Esophagus muscularis mucosa (tissue), 4 donors: ENCODE measurements around the gene QSER1. TPM values are rescaled to one million over a fixed set of nuclear protein-coding genes. Genes with fewer than 3 reads are reported as not detected.
"Not testable (repeated sequence)": the region's sequence is repeated elsewhere in the genome, so short reads cannot be mapped to it uniquely, and the experiment has no call there.

Source experiments
- DNase-seq: peaks from one replicate; pipeline ENCODE4 v3.0.0-alpha.2; 2017; ENCODE audit errors: extremely low spot score
- H3K27ac ChIP-seq, 4 donors: fragments of 200-600 bp; sonication (generic); replicated peaks in 1 of 4; 1 replicate in 3 of 4; 2 replicates in 1 of 4; pipeline ENCODE4 v1.5.1; 2016 to 2019; ENCODE audit warnings: mild to moderate bottlenecking in 1 of 4
- H3K27me3 ChIP-seq, 4 donors: fragments of 200-600 bp; sonication (generic); one replicate each; pipeline versions ENCODE4 v1.5.1 to v1.6.0; 2016 to 2019
- H3K36me3 ChIP-seq, 4 donors: fragments of 200-600 bp; sonication (generic); one replicate each; pipeline ENCODE4 v1.5.1; 2016 to 2019
- H3K4me1 ChIP-seq, 4 donors: fragments of 200-600 bp; sonication (generic); one replicate each; pipeline ENCODE4 v1.5.1; 2016 to 2019
- H3K4me3 ChIP-seq, 4 donors: fragments of 200-600 bp; sonication (generic); 1 replicate in 2 of 4; 2 replicates in 2 of 4; pipeline ENCODE4 v1.5.1; 2016 to 2019; ENCODE audit warnings: mild to moderate bottlenecking in 4 of 4, moderate library complexity in 1 of 4
- H3K9me3 ChIP-seq, 4 donors: fragments of 200-600 bp; sonication (generic); 1 replicate in 3 of 4; 2 replicates in 1 of 4; pipeline ENCODE4 v1.5.1; 2016 to 2019
- CTCF ChIP-seq, 3 experiments: fragments of 200-600 bp in 2 of 3; fragments of 450-650 bp in 1 of 3; sonication (generic) in 2 of 3; IDR thresholded peaks; one replicate each; pipeline ENCODE4 v1.5.1; 2017 to 2019; ENCODE audit warnings: antibody characterized with exemption in 3 of 3, mild to moderate bottlenecking in 2 of 3, moderate library complexity in 1 of 3
- EP300 ChIP-seq: sonication (generic); formaldehyde crosslinking; IDR thresholded peaks from one replicate; pipeline ENCODE4 v1.6.1; 2017; ENCODE audit warnings: antibody characterized with exemption
- POLR2A ChIP-seq: fragments of 450-650 bp; IDR thresholded peaks from one replicate; pipeline ENCODE4 v1.6.1; 2017; ENCODE audit warnings: antibody characterized with exemption, moderate library complexity, mild to moderate bottlenecking, low read depth
- POLR2AphosphoS5 ChIP-seq, 2 donors: sonication (generic); formaldehyde crosslinking; IDR thresholded peaks; one replicate each; pipeline ENCODE4 v1.6.1; 2017; ENCODE audit warnings: antibody characterized with exemption in 2 of 2
- WGBS: methylation state at CpG from one replicate; pipeline ENCODE4 v1.1.5; 2018; 5-methylcytosine and 5-hydroxymethylcytosine counted together
- intact Hi-C: fragments of 100-400 bp; cut with DNase I; formaldehyde crosslinking; loops from one replicate; pipeline ENCODE4 v1.15.1; 2023
- total RNA-seq, 4 donors: library from RNA; depleted of rRNA; stranded (reverse); fragments of >200 nt; gene quantifications; one replicate each; pipeline versions ENCODE4 v1.1.0 to v1.2.1, GENCODE V29; 2016

QSER1 gene
- total RNA-seq, 4 donors from 2014 or later, result 18.9 to 23.7 (median 21.9) TPM

- no peak overlapping the region for H3K4me3 ChIP-seq
- H3K4me1 ChIP-seq, result no peaks in the 10 kb centered on the region
- TF ChIP-seq EP300 (no peak), CTCF (IDR thresholded peaks at IDR 0.05) (no peak), POLR2AphosphoS5 (IDR thresholded peaks at IDR 0.05) (no peak), POLR2A (no peak)
- peaks cover 0 to 68% (median 39%) of the 10 kb centered on the region in 4 donors for H3K36me3 ChIP-seq
- DNase-seq, result no peak
- intact Hi-C loops, result no loop called here
- WGBS, result 96% methylated on average over 2 of the region's 2 CpGs
- H3K9me3 ChIP-seq, result no peaks in the 10 kb centered on the region
- H3K27me3 ChIP-seq, result no peaks in the 10 kb centered on the region
- H3K27ac ChIP-seq, result no peak overlapping the region
Observed at GRCh38 chr11:32962016-32962415, 69.4 kb downstream of the QSER1 start.

DNA sequence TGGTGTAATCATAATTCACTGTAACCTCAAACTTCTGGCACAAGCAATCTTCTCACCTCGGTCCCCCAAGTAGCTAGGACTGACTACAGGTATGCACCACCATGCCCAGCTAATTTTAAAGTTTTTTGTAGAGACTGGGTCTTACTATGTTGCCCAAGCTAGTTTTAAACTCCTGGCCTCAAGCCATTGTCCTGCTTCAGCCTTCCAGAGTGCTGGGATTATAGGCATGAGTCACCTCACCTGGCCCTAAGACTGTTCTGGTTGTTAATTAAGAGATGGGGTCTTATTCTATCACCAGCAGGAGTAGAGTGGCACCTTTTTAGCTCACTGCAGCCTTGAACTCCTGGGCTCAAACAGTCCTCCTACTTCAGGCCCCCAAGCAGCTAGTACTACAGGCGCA is 71.1 kb downstream of the QSER1 start:
- intact Hi-C loops, result no loop called here
- 94% methylated on average over 2 of the region's 2 CpGs for WGBS
- Histone ChIP-seq H3K27ac (no peak overlapping the region), H3K27me3 (no peaks in the 10 kb centered on the region), H3K4me1 (peaks cover 0 to 13% (median 6%) of the 10 kb centered on the region in 4 donors), H3K9me3 (no peaks in the 10 kb centered on the region), H3K36me3 (peaks cover 0 to 56% (median 32%) of the 10 kb centered on the region in 4 donors), H3K4me3 (no peak overlapping the region)
- DNase-seq, result no peak
- TF ChIP-seq POLR2A, result no peak
- TF ChIP-seq CTCF (IDR thresholded peaks at IDR 0.05), result no peak
- TF ChIP-seq EP300, result no peak
- no peak for TF ChIP-seq POLR2AphosphoS5 (IDR thresholded peaks at IDR 0.05)

DNA sequence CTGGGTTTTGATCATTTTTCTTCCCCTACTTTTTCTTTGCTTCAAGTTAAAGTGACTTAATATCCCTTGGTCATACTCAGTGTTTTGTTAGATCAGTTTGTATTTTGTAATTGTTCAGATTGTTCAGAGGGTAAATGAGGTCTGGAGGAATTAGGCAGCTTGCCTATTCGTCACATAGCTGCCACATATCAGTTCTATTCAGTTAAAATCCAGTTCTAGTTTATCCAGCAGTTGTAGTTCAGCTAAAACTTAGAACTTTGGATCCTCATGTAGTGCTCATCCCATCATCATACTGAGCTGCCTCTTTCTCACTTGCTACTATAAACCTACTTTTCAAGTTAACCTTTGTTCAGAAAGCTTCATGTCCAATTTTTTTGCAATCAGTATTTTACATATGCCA is 75.9 kb downstream of the QSER1 start:
- Histone ChIP-seq H3K4me1 (peaks cover 0 to 14% (median 7%) of the 10 kb centered on the region in 4 donors), H3K9me3 (no peaks in the 10 kb centered on the region), H3K4me3 (no peak overlapping the region), H3K27ac (peak overlapping the region in 1 of 4 donors; percentile 8), H3K27me3 (no peaks in the 10 kb centered on the region), H3K36me3 (peaks cover under 1 to 69% (median 39%) of the 10 kb centered on the region in 4 donors)
- no peak for DNase-seq
- TF ChIP-seq POLR2A (no peak), CTCF (IDR thresholded peaks at IDR 0.05) (no peak), POLR2AphosphoS5 (IDR thresholded peaks at IDR 0.05) (no peak), EP300 (no peak)
- intact Hi-C loops, result no loop called here
- 65% methylated on average over 1 of the region's 1 CpG for WGBS

- H3K27ac ChIP-seq, intact Hi-C loops, H3K4me3 ChIP-seq, DNase-seq, H3K27me3 ChIP-seq, H3K9me3 ChIP-seq: not testable (repeated sequence)
- H3K4me1 ChIP-seq, result peaks cover 0 to 14% (median 7%) of the 10 kb centered on the region in 4 donors
- WGBS, result 96% methylated on average over 3 of the region's 3 CpGs
- H3K36me3 ChIP-seq, result peaks cover 4 to 61% (median 42%) of the 10 kb centered on the region in 4 donors
Observed at GRCh38 chr11:32972233-32972632, 79.6 kb downstream of the QSER1 start.

GRCh38 chr11:32972781-32973180 is 80.2 kb downstream of the QSER1 start:
- intact Hi-C loops, result no loop called here
- H3K4me1 ChIP-seq, result peaks cover 0 to 12% (median 5%) of the 10 kb centered on the region in 4 donors
- H3K27me3 ChIP-seq, result no peaks in the 10 kb centered on the region
- no peak overlapping the region for H3K4me3 ChIP-seq
- H3K27ac ChIP-seq, result no peak overlapping the region
- DNase-seq, result no peak
- WGBS, result 96% methylated on average over 3 of the region's 3 CpGs
- H3K9me3 ChIP-seq, result no peaks in the 10 kb centered on the region
- no peak for TF ChIP-seq CTCF (IDR thresholded peaks at IDR 0.05)
- no peak for TF ChIP-seq POLR2A
- TF ChIP-seq POLR2AphosphoS5 (IDR thresholded peaks at IDR 0.05), result no peak
- TF ChIP-seq EP300, result no peak
- H3K36me3 ChIP-seq, result peaks cover 4 to 65% (median 44%) of the 10 kb centered on the region in 4 donors
